Measurements from ENCODE around the gene TRMT112.

The TRMT112 gene

GRCh38 chr11:64317325-64317960, at the start of gene TRMT112:
Gene TRMT112, minus strand, starts transcription at chr11:64317559. Its CDS starts 33 bp downstream, at chr11:64317526.
- peak; percentile 74 to 99 (median 94) for DNase-seq

GRCh38 chr11:64366751-64367150, 49.4 kb upstream of the TRMT112 start:
- no peak for DNase-seq

DNA sequence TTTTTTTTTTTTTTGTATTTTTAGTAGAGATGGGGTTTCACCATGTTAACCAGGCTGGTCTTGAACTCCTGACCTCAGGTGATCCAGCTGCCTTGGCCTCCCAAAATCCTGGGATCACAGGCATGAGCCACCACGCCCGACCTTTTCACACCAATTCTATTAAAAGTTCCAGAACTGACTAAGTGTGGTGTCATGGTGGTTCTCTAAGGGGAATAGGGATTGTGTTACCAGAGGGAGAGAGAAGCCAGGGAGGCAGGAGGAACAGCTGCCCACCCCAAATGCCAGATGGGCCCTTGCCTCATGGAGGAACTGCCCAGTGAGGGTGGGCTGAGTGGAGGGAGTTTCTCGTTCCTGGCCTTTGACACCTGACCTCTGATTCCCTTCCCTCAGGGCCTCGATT, 47.6 kb upstream of the TRMT112 start:
- no peak for DNase-seq

DNA sequence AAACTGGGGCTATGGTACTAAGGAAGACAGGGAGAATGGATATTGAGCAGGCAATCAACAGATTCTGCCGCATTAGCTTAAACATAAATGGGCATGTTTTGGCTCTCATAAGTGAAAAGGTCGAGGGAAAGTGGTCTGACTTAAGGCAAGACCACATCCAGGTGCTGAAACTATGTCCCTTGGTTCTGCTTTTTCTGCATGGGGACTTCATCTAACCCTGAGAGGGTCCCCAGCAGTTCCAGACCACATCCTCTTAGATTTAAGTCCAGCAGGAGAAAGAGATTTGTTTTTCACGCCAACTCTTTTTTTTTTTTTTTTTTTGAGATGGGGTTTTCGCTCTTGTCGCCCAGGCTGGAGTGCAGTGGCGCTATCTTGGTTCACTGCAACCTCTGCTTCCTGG, 47.1 kb upstream of the TRMT112 start:
- DNase-seq, result no peak

- DNase-seq, result no peak
Measured at GRCh38 chr11:64362339-64362738, 45.0 kb upstream of the TRMT112 start.

DNA sequence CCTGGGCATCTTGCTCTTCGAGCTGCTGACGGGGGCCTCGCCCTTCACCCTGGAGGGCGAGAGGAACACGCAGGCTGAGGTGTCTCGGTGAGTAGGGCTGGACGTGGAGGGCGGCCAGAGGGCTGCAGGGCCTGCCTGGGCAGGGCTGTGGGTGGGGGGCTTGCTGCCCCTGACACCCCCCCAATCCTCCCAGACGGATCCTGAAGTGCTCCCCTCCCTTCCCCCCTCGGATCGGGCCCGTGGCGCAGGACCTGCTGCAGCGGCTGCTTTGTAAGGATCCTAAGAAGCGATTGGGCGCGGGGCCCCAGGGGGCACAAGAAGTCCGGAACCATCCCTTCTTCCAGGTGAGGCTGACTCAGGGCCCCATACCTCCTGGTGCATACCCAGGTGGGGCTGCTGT, 44.3 kb upstream of the TRMT112 start:
- no peak for DNase-seq

GRCh38 chr11:64360448-64360921, 43.1 kb upstream of the TRMT112 start:
- DNase-seq, result no peak

DNA sequence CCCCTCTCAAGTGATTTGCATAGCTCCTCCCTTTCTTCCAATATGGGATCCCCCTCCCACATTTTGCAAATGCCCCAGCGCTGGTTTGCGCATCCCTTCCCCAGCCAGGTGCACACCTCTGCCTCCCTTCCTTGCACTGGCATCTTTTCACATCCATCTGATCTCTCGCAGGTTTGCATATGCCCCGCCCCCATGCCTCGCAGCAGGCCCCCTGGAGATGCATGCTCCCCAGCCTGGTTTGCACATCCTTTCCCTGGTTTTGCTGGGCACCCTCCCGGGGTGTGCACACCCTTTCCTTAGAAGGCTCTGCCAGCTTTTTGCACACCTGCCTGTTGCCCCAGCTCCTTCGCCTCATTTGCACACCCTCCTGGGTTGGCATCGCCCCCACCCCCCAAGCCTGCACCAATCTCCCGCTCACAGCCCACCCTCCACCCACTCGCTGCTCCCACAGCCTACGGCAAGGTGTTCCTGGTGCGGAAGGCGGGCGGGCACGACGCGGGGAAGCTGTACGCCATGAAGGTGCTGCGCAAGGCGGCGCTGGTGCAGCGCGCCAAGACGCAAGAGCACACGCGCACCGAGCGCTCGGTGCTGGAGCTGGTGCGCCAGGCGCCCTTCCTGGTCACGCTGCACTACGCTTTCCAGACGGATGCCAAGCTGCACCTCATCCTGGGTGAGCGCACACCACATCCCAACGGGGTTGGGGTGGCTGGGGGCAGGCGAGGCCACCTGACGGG, 42.5 kb upstream of the TRMT112 start:
- peak in 12 of 51 donors; percentile 18 to 75 (median 36) for DNase-seq

- DNase-seq, result peak in 35 of 51 donors; percentile 9 to 77 (median 53)
Measured at GRCh38 chr11:64358907-64359711, 41.8 kb upstream of the TRMT112 start, which contains the start of gene RPS6KA4. Gene RPS6KA4, plus strand, starts transcription at chr11:64359162. Its CDS starts 74 bp downstream, at chr11:64359236.

- peak in 1 of 51 donors; percentile 73 for DNase-seq
Measured at GRCh38 chr11:64358536-64358906, 41.2 kb upstream of the TRMT112 start.

- DNase-seq, result no peak
Measured at GRCh38 chr11:64357904-64358535, 40.7 kb upstream of the TRMT112 start.

DNA sequence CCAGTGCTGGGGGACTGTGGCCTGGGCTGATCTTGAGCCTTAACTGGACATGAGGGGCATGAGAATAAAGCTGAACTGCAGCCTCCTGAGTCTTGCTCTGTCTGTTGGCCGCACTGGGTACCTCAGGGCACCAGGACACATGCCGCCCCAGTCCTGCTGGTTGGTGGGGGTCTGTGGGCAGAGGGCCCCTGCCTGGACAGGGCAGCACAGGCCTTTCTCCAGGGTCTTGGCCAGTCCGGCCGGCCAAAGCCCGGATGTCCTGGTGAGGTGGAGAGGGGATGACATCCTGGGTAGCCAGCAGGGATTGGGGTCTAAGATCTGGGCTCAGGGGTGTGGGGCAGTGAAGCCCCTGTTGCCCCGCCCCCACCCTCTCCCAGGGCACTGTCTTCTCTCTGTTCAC, 40.1 kb upstream of the TRMT112 start:
- DNase-seq, result no peak

GRCh38 chr11:64356498-64357411, 39.4 kb upstream of the TRMT112 start:
- DNase-seq, result no peak

DNA sequence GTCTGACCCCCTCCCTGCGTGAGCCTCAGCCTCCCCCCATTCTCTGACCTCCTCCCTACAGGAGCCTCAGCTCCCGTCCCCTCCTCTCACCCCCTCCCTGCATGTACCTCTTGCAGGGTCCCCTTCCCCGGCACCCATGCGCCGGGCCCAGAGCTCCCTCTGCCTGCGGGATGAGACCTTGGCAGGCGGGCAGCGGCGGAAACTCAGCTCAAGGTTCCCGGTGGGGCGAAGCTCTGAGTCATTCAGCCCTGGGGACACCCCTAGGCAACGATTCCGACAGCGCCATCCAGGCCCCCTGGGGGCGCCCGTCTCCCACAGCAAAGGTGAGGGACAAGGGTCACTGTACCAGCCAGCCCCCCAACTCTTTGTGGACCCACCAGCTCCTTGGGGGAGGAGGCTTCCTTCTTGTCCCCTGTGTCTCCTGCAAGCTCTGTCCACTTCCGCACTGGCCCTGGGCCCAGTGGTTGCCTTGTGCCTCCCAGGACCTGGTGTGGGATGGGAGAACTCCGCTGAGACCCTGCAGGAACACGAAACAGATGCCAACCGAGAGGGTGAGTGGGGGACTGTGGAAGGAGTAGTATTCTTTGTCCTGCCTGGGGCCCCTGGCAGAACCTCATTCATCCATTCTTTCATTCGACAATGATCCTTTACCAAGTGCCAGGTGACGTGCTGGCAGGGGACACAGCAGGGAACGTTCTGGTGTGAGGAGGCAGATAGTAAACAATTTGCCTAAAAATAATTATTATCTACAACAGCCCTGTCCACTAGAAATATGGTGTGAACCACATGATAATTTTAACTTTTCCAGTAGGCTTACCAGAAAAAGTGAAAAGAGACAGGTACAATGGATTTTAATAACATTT, 38.0 kb upstream of the TRMT112 start:
- DNase-seq, result peak in 44 of 51 donors; percentile 17 to 83 (median 60)

- no peak for DNase-seq
Measured at GRCh38 chr11:64353715-64354506, 36.6 kb upstream of the TRMT112 start.

DNA sequence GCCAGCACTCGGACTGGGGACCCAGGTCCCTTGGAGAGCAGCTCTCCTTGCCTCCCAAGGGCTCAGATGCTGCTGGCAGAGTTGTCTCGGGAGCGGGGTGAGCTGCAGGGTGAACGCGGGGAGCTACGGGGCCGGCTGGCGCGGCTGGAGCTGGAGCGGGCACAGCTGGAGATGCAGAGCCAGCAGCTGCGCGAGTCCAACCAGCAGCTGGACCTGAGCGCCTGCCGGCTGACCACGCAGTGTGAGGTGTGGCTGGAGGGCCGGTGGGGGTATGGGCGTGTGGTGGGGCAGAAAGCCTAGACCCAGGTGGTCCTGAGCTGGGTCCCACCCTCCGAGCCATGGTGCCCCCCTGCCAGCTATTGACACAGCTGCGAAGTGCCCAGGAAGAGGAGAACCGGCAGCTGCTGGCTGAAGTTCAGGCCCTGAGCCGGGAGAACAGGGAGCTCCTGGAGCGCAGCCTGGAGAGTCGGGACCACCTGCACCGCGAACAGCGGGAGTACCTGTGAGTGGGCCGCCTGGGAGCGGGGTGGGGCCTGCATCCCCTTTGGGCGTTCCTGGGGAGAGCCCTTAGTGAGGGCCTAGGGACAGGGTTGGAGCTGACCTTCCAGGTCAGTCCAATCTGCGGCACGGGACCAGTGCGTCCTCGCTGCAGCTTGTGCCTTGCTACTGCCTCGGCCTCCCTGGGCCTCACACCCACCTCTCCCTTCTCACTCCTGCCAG, 35.8 kb upstream of the TRMT112 start:
- DNase-seq, result peak in 1 of 51 donors; percentile 17

GRCh38 chr11:64352099-64352994, 35.0 kb upstream of the TRMT112 start:
- no peak for DNase-seq

Data from hypothalamus (tissue), 51 donors.